WTC11 (cell line): ENCODE results near the gene PTPRN2. TPM values are rescaled to one million over a fixed set of nuclear protein-coding genes. Genes with fewer than 3 reads are reported as not detected.

Source experiments
- ATAC-seq: fragments of 200-7000 bp; cut with Tn5 transposase; 2 replicates; pipeline ENCODE4 v1.10.0; 2021; ENCODE audit warnings: mild to moderate bottlenecking, moderate library complexity
- CTCF ChIA-PET: fragments of 300-600 bp; sonication (Branson Sonifier 250); formaldehyde crosslinking; loops from one replicate; lab custom pipeline; 2021; ENCODE audit warnings: antibody characterized with exemption; lab: Charles Lee
- POLR2A ChIA-PET: fragments of 350-600 bp; sonication (Branson Sonifier 250); formaldehyde crosslinking; loops from one replicate; lab custom pipeline; 2021; ENCODE audit warnings: antibody characterized with exemption; lab: Charles Lee
- DNase-seq: peaks from one replicate; pipeline ENCODE4 v3.0.0; 2021; ENCODE audit warnings: low spot score
- H3K27ac Mint-ChIP-seq: 2 replicates; pipeline ENCODE4 v1.8.0; 2021; ENCODE audit warnings: mixed read lengths
- H3K27me3 Mint-ChIP-seq: 2 replicates; pipeline ENCODE4 v1.8.0; 2021; ENCODE audit warnings: low read depth, mild to moderate bottlenecking, moderate library complexity, mixed read lengths
- H3K36me3 Mint-ChIP-seq: 2 replicates; pipeline ENCODE4 v1.8.0; 2021; ENCODE audit warnings: mixed read lengths
- H3K4me1 Mint-ChIP-seq: 2 replicates; pipeline ENCODE4 v1.8.0; 2022; ENCODE audit warnings: mixed read lengths
- H3K4me3 Mint-ChIP-seq: 2 replicates; pipeline ENCODE4 v1.8.0; 2021; ENCODE audit warnings: mild to moderate bottlenecking, moderate library complexity, mixed read lengths
- H3K9me3 Mint-ChIP-seq: 2 replicates; pipeline ENCODE4 v1.8.0; 2021; ENCODE audit warnings: mixed read lengths
- CREB1 ChIP-seq: sonication (generic); formaldehyde crosslinking; IDR thresholded peaks from 2 replicates; pipeline ENCODE4 v1.8.0; 2023; ENCODE audit warnings: mild to moderate bottlenecking, missing genetic modification reagents
- ESRRA ChIP-seq: sonication (generic); formaldehyde crosslinking; IDR thresholded peaks from 2 replicates; pipeline ENCODE4 v1.8.1; 2022; ENCODE audit warnings: mild to moderate bottlenecking, missing genetic modification reagents, borderline replicate concordance
- FOXJ3 ChIP-seq: sonication (generic); formaldehyde crosslinking; IDR thresholded peaks from 2 replicates; pipeline ENCODE4 v1.9.0; 2021; ENCODE audit warnings: missing genetic modification reagents, mild to moderate bottlenecking, borderline replicate concordance
- FOXK1 ChIP-seq: sonication (generic); formaldehyde crosslinking; IDR thresholded peaks from 2 replicates; pipeline ENCODE4 v1.8.0; 2022; ENCODE audit warnings: mild to moderate bottlenecking, moderate library complexity, missing genetic modification reagents
- FOXP1 ChIP-seq: sonication (generic); formaldehyde crosslinking; IDR thresholded peaks from 2 replicates; pipeline ENCODE4 v1.8.0; 2022; ENCODE audit warnings: missing genetic modification reagents, mild to moderate bottlenecking, moderate library complexity, borderline replicate concordance
- JUN ChIP-seq: sonication (generic); formaldehyde crosslinking; IDR thresholded peaks from 2 replicates; pipeline ENCODE4 v1.8.0; 2023; ENCODE audit warnings: mild to moderate bottlenecking, missing genetic modification reagents
- NFATC4 ChIP-seq: fragments of 250-450 bp; sonication (Bioruptor Pico); IDR thresholded peaks from 2 replicates; pipeline ENCODE4 v1.9.0; 2021; ENCODE audit warnings: mild to moderate bottlenecking
- NFYB ChIP-seq: sonication (generic); formaldehyde crosslinking; conservative IDR thresholded peaks from 2 replicates; pipeline ENCODE4 v1.8.0; 2022; ENCODE audit warnings: low read depth, missing genetic modification reagents
- NR2C2 ChIP-seq: sonication (generic); formaldehyde crosslinking; IDR thresholded peaks from 2 replicates; pipeline ENCODE4 v1.8.0; 2022; ENCODE audit warnings: mild to moderate bottlenecking, missing genetic modification reagents
- NR3C1 ChIP-seq: sonication (generic); formaldehyde crosslinking; conservative IDR thresholded peaks from 2 replicates; pipeline ENCODE4 v1.8.1; 2023; ENCODE audit warnings: low read depth, mild to moderate bottlenecking, missing genetic modification reagents
- SMAD3 ChIP-seq: sonication (generic); formaldehyde crosslinking; IDR thresholded peaks from 2 replicates; pipeline ENCODE4 v1.8.0; 2022; ENCODE audit warnings: missing genetic modification reagents, mild to moderate bottlenecking, borderline replicate concordance
- TCF7 ChIP-seq: sonication (generic); formaldehyde crosslinking; IDR thresholded peaks from 2 replicates; pipeline ENCODE4 v1.8.0; 2022; ENCODE audit warnings: mild to moderate bottlenecking, low read depth, missing genetic modification reagents, moderate library complexity
- TEAD4 ChIP-seq: sonication (generic); formaldehyde crosslinking; IDR thresholded peaks from 2 replicates; pipeline ENCODE4 v1.8.0; 2022; ENCODE audit warnings: mild to moderate bottlenecking, missing genetic modification reagents
- ZBTB21 ChIP-seq: sonication (generic); formaldehyde crosslinking; IDR thresholded peaks from 2 replicates; pipeline ENCODE4 v1.8.1; 2023; ENCODE audit warnings: mild to moderate bottlenecking, missing genetic modification reagents, borderline replicate concordance
- ZMAT4 ChIP-seq: fragments of 250-450 bp; sonication (Bioruptor Pico); IDR thresholded peaks from 2 replicates; pipeline ENCODE4 v1.9.0; 2021; ENCODE audit warnings: mild to moderate bottlenecking
- ZNF138 ChIP-seq: sonication (generic); formaldehyde crosslinking; conservative IDR thresholded peaks from 2 replicates; pipeline ENCODE4 v1.8.1; 2022; ENCODE audit warnings: mild to moderate bottlenecking, moderate library complexity, missing genetic modification reagents
- ZNF232 ChIP-seq: sonication (generic); formaldehyde crosslinking; IDR thresholded peaks from 2 replicates; pipeline ENCODE4 v1.8.0; 2022; ENCODE audit warnings: mild to moderate bottlenecking, missing genetic modification reagents
- ZNF512 ChIP-seq: sonication (generic); formaldehyde crosslinking; IDR thresholded peaks from 2 replicates; pipeline ENCODE4 v1.8.1; 2022; ENCODE audit warnings: missing genetic modification reagents, borderline replicate concordance
- total RNA-seq: library from RNA; stranded (reverse); gene quantifications from 3 replicates; pipeline ENCODE4 v1.2.3, GENCODE V29; 2021
- TF ChIP-seq, protein P1 (sequence below): sonication (generic); formaldehyde crosslinking; IDR thresholded peaks from 2 replicates; pipeline ENCODE4 v1.8.1; 2022; ENCODE audit warnings: mild to moderate bottlenecking, moderate library complexity, missing genetic modification reagents
- TF ChIP-seq, protein P2 (sequence below): sonication (generic); formaldehyde crosslinking; IDR thresholded peaks from 2 replicates; pipeline ENCODE4 v1.8.1; 2023; ENCODE audit warnings: mild to moderate bottlenecking, missing genetic modification reagents, moderate library complexity
- TF ChIP-seq, protein P3 (sequence below): fragments of 250-450 bp; sonication (Bioruptor Pico); IDR thresholded peaks from 2 replicates; pipeline ENCODE4 v1.9.0; 2021; ENCODE audit warnings: mild to moderate bottlenecking
- TF ChIP-seq, protein P4 (sequence below): sonication (generic); formaldehyde crosslinking; conservative IDR thresholded peaks from 2 replicates; pipeline ENCODE4 v1.8.1; 2023; ENCODE audit warnings: mild to moderate bottlenecking, low read depth, missing genetic modification reagents, moderate library complexity
- TF ChIP-seq, protein P5 (sequence below): sonication (generic); formaldehyde crosslinking; IDR thresholded peaks from 2 replicates; pipeline ENCODE4 v1.8.1; 2022; ENCODE audit warnings: mild to moderate bottlenecking, missing genetic modification reagents, moderate library complexity, borderline replicate concordance

The PTPRN2 gene
- total RNA-seq, 1 experiment from 2014 or later = 4.7 TPM

- TF ChIP-seq FOXJ3 (CRISPR knock-in tag) (no peak), TEAD4 (no peak), JUN (no peak), NR2C2 (CRISPR knock-in tag) (no peak), TCF7 (CRISPR knock-in tag) (no peak), NFYB (CRISPR knock-in tag) (no peak), ZMAT4 (CRISPR knock-in tag) (no peak), CREB1 (CRISPR knock-in tag) (no peak), ZNF138 (CRISPR knock-in tag) (no peak), NR3C1 (CRISPR knock-in tag) (no peak), ESRRA (CRISPR knock-in tag) (no peak), ZNF512 (no peak), NFATC4 (no peak), FOXK1 (CRISPR knock-in tag) (no peak), ZBTB21 (CRISPR knock-in tag) (no peak)
- TF ChIP-seq, protein P1, sequence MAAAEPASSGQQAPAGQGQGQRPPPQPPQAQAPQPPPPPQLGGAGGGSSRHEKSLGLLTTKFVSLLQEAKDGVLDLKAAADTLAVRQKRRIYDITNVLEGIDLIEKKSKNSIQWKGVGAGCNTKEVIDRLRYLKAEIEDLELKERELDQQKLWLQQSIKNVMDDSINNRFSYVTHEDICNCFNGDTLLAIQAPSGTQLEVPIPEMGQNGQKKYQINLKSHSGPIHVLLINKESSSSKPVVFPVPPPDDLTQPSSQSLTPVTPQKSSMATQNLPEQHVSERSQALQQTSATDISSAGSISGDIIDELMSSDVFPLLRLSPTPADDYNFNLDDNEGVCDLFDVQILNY = no peak
- TF ChIP-seq, protein P2, sequence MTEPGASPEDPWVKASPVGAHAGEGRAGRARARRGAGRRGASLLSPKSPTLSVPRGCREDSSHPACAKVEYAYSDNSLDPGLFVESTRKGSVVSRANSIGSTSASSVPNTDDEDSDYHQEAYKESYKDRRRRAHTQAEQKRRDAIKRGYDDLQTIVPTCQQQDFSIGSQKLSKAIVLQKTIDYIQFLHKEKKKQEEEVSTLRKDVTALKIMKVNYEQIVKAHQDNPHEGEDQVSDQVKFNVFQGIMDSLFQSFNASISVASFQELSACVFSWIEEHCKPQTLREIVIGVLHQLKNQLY (CRISPR knock-in tag) = no peak
- TF ChIP-seq, protein P3, sequence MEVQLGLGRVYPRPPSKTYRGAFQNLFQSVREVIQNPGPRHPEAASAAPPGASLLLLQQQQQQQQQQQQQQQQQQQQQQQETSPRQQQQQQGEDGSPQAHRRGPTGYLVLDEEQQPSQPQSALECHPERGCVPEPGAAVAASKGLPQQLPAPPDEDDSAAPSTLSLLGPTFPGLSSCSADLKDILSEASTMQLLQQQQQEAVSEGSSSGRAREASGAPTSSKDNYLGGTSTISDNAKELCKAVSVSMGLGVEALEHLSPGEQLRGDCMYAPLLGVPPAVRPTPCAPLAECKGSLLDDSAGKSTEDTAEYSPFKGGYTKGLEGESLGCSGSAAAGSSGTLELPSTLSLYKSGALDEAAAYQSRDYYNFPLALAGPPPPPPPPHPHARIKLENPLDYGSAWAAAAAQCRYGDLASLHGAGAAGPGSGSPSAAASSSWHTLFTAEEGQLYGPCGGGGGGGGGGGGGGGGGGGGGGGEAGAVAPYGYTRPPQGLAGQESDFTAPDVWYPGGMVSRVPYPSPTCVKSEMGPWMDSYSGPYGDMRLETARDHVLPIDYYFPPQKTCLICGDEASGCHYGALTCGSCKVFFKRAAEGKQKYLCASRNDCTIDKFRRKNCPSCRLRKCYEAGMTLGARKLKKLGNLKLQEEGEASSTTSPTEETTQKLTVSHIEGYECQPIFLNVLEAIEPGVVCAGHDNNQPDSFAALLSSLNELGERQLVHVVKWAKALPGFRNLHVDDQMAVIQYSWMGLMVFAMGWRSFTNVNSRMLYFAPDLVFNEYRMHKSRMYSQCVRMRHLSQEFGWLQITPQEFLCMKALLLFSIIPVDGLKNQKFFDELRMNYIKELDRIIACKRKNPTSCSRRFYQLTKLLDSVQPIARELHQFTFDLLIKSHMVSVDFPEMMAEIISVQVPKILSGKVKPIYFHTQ = no peak
- H3K27me3 Mint-ChIP-seq = peaks cover 8% of the 10 kb centered on the region; the same call in 1 of the 2 replicates
- H3K9me3 Mint-ChIP-seq = peaks cover 53% of the 10 kb centered on the region
These were observed 609.7 kb downstream of the PTPRN2 start for GRCh38 chr7:157977717-157978496.

GRCh38 chr7:157977306-157977705 is 610.3 kb downstream of the PTPRN2 start:
- DNase-seq (no peak), ATAC-seq (no peak)
- H3K9me3 Mint-ChIP-seq = peaks cover 55% of the 10 kb centered on the region
- CTCF ChIA-PET = no interaction called here
- no peak overlapping the region for H3K4me3 Mint-ChIP-seq
- no peak overlapping the region for H3K27ac Mint-ChIP-seq
- H3K36me3 Mint-ChIP-seq = peaks cover 41% of the 10 kb centered on the region
- POLR2A ChIA-PET = no interaction called here
- no peaks in the 10 kb centered on the region for H3K4me1 Mint-ChIP-seq
- peaks cover 8% of the 10 kb centered on the region; the same call in 1 of the 2 replicates for H3K27me3 Mint-ChIP-seq
- TF ChIP-seq, protein P4, sequence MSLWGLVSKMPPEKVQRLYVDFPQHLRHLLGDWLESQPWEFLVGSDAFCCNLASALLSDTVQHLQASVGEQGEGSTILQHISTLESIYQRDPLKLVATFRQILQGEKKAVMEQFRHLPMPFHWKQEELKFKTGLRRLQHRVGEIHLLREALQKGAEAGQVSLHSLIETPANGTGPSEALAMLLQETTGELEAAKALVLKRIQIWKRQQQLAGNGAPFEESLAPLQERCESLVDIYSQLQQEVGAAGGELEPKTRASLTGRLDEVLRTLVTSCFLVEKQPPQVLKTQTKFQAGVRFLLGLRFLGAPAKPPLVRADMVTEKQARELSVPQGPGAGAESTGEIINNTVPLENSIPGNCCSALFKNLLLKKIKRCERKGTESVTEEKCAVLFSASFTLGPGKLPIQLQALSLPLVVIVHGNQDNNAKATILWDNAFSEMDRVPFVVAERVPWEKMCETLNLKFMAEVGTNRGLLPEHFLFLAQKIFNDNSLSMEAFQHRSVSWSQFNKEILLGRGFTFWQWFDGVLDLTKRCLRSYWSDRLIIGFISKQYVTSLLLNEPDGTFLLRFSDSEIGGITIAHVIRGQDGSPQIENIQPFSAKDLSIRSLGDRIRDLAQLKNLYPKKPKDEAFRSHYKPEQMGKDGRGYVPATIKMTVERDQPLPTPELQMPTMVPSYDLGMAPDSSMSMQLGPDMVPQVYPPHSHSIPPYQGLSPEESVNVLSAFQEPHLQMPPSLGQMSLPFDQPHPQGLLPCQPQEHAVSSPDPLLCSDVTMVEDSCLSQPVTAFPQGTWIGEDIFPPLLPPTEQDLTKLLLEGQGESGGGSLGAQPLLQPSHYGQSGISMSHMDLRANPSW (CRISPR knock-in tag) = no peak
- no peak for TF ChIP-seq NR2C2 (CRISPR knock-in tag)
- no peak for TF ChIP-seq TEAD4
- TF ChIP-seq ZNF512 = no peak
- no peak for TF ChIP-seq FOXP1
- no peak for TF ChIP-seq SMAD3 (CRISPR knock-in tag)
- no peak for TF ChIP-seq ZNF232 (CRISPR knock-in tag)
- TF ChIP-seq, protein P5, sequence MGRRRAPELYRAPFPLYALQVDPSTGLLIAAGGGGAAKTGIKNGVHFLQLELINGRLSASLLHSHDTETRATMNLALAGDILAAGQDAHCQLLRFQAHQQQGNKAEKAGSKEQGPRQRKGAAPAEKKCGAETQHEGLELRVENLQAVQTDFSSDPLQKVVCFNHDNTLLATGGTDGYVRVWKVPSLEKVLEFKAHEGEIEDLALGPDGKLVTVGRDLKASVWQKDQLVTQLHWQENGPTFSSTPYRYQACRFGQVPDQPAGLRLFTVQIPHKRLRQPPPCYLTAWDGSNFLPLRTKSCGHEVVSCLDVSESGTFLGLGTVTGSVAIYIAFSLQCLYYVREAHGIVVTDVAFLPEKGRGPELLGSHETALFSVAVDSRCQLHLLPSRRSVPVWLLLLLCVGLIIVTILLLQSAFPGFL (CRISPR knock-in tag) = no peak

More at GRCh38 chr7:157977717-157978496, 609.7 kb downstream of the PTPRN2 start:
- ChIA-PET POLR2A (no interaction called here), CTCF (no interaction called here)
- no peak overlapping the region for H3K4me3 Mint-ChIP-seq
- no peak overlapping the region for H3K27ac Mint-ChIP-seq
- peaks cover 38% of the 10 kb centered on the region for H3K36me3 Mint-ChIP-seq
- DNase-seq (no peak), ATAC-seq (no peak)
- H3K4me1 Mint-ChIP-seq = no peaks in the 10 kb centered on the region
